ACHN (cell line): ENCODE data around the gene JAG1.

Experiments used
- DNase-seq: peaks from one replicate; pipeline ENCODE4 v3.0.0-alpha.2; 2015
- in situ Hi-C: cut with HindIII; loops from 2 replicates; pipeline ENCODE4 v1.10.0; 2017; ENCODE audit warnings: low sequenced_read_pairs, low pct_ligation_motif_present, low pct_unique_long_range_greater_than_20kb

Gene JAG1

GRCh38 chr20:10658876-10659632 is 14.7 kb downstream of the JAG1 start:
- in situ Hi-C loops = no loop called here
- DNase-seq = no peak

- in situ Hi-C loops = no loop called here
- no peak for DNase-seq
These were observed 15.6 kb downstream of the JAG1 start for GRCh38 chr20:10658051-10658823.

GRCh38 chr20:10657453-10657852 is 16.3 kb downstream of the JAG1 start:
- DNase-seq = no peak
- in situ Hi-C loops = no loop called here

- no peak for DNase-seq
- in situ Hi-C loops = no loop called here
These were observed 17.8 kb downstream of the JAG1 start for GRCh38 chr20:10655720-10656669.

- no peak for DNase-seq
- in situ Hi-C loops = no loop called here
These were observed 19.2 kb downstream of the JAG1 start for GRCh38 chr20:10654630-10655029.

- in situ Hi-C loops = no loop called here
- no peak for DNase-seq
These were observed 19.6 kb downstream of the JAG1 start for GRCh38 chr20:10654250-10654610.

- in situ Hi-C loops = no loop called here
- DNase-seq = no peak
These were observed 20.1 kb downstream of the JAG1 start for GRCh38 chr20:10653599-10654249.

- in situ Hi-C loops = no loop called here
- DNase-seq = no peak
These were observed 21.0 kb downstream of the JAG1 start for GRCh38 chr20:10652660-10653261.

GRCh38 chr20:10652185-10652584 is 21.6 kb downstream of the JAG1 start:
- DNase-seq = no peak
- in situ Hi-C loops = no loop called here

GRCh38 chr20:10651227-10651990 is 22.4 kb downstream of the JAG1 start:
- DNase-seq = no peak
- in situ Hi-C loops = no loop called here

- DNase-seq = peak; percentile 27
- in situ Hi-C loops = no loop called here
These were observed 24.0 kb downstream of the JAG1 start for GRCh38 chr20:10649797-10650160.

GRCh38 chr20:10649080-10649796 is 24.6 kb downstream of the JAG1 start:
- no peak for DNase-seq
- in situ Hi-C loops = no loop called here

GRCh38 chr20:10648651-10649050 is 25.1 kb downstream of the JAG1 start:
- DNase-seq = no peak
- in situ Hi-C loops = no loop called here

- DNase-seq = no peak
- in situ Hi-C loops = no loop called here
These were observed 25.9 kb downstream of the JAG1 start for GRCh38 chr20:10647909-10648308.

- DNase-seq = peak; percentile 6
- in situ Hi-C loops = no loop called here
These were observed 26.3 kb downstream of the JAG1 start for GRCh38 chr20:10647471-10647870.

- in situ Hi-C loops = no loop called here
- DNase-seq = no peak
These were observed 26.8 kb downstream of the JAG1 start for GRCh38 chr20:10646886-10647420.

- no peak for DNase-seq
- in situ Hi-C loops = no loop called here
These were observed 27.8 kb downstream of the JAG1 start for GRCh38 chr20:10646006-10646405.
